H1 (cell line): Measurements from ENCODE around the gene DBF4B. TPM values are rescaled to one million over a fixed set of nuclear protein-coding genes. Genes with fewer than 3 reads are reported as not detected.

ENCODE experiments used
- SIX5 ChIP-seq: IDR thresholded peaks from 2 replicates; pipeline ENCODE4 v1.6.1; 2011; ENCODE audit warnings: mild to moderate bottlenecking, low read depth, low read length
- polyA plus RNA-seq, 7 experiments: library from polyadenylated mRNA; depleted of rRNA in 3 of 7; stranded (reverse) in 5 of 7; unstranded in 2 of 7; fragments of >200 nt in 5 of 7; fragments of 200-250 nt in 2 of 7; gene quantifications; 1 replicate in 5 of 7; 2 replicates in 1 of 7; 4 replicates in 1 of 7; pipeline versions ENCODE4 v1.2.1 to v1.2.3, GENCODE V29; 2011 to 2013; ENCODE audit warnings: missing spikeins in 2 of 7, mixed read lengths in 2 of 7
- total RNA-seq: library from RNA; stranded (reverse); fragmentation: NEBNext Ultra II Directional; extraction: Animal tissue kit (Norgen Biotek cat#: 25700); gene quantifications from 2 replicates; pipeline ENCODE4 v1.2.1, GENCODE V29; 2021

DBF4B gene
- total and polyA plus RNA-seq, 2 of the 8 experiments (the other 6 are each of a cell fraction or from before 2014, with no cell fraction given) = 20.2 to 26.9 TPM

- no peak for TF ChIP-seq SIX5
Measured at GRCh38 chr17:44780161-44780560, 71.7 kb downstream of the DBF4B start (continued).
